Tibial nerve (tissue), 3 donors: Measurements from ENCODE around the gene ZKSCAN2.

Experiments
- CTCF ChIP-seq, 5 experiments: fragments of 200-600 bp in 3 of 5; fragments of 450-650 bp in 2 of 5; sonication (generic) in 3 of 5; IDR thresholded peaks; one replicate each; pipeline ENCODE4 v1.5.1; 2016 to 2019; ENCODE audit warnings: antibody characterized with exemption in 5 of 5, mild to moderate bottlenecking in 3 of 5, moderate library complexity in 2 of 5
- POLR2A ChIP-seq, 2 donors: fragments of 450-650 bp; IDR thresholded peaks; one replicate each; pipeline ENCODE4 v1.6.1; 2017; ENCODE audit warnings: antibody characterized with exemption in 2 of 2, mild to moderate bottlenecking in 2 of 2, moderate library complexity in 2 of 2

DNA sequence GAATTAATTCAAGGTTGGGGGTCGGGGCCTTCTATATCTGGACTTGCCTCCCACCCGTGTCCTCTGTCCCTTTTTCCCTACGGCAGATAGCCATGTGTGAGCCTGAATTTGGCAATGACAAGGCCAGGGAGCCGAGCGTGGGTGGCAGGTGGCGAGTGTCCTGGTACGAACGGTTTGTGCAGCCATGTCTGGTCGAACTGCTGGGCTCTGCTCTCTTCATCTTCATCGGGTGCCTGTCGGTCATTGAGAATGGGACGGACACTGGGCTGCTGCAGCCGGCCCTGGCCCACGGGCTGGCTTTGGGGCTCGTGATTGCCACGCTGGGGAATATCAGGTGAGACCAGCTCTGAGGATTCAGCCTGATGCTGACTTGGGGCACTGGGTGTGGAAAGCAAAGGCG, 40.5 kb downstream of the ZKSCAN2 start:
- TF ChIP-seq POLR2A (IDR thresholded peaks at IDR 0.05) (no peak), CTCF (IDR thresholded peaks at IDR 0.05) (no peak)
